Neuronal stem cell (in vitro differentiated cells): ENCODE measurements around the gene TRABD2A.

ENCODE experiments used
- DNase-seq: peaks from one replicate; pipeline ENCODE4 v3.0.0-alpha.2; 2013; ENCODE audit warnings: low spot score
- H2AFZ ChIP-seq: one replicate; pipeline ENCODE4 v1.6.1; 2013; ENCODE audit warnings: mild to moderate bottlenecking, low read length, inconsistent platforms
- H2AK5ac ChIP-seq: 2 replicates; pipeline ENCODE4 v1.6.1; 2013; ENCODE audit warnings: low read depth, mild to moderate bottlenecking, inconsistent platforms, low read length, moderate library complexity, mixed read lengths
- H2BK120ac ChIP-seq: 2 replicates; pipeline ENCODE4 v1.6.1; 2013; ENCODE audit warnings: low read depth, mild to moderate bottlenecking, inconsistent platforms, low read length, moderate library complexity, mixed read lengths
- H2BK12ac ChIP-seq: one replicate; pipeline ENCODE4 v1.6.1; 2013; ENCODE audit warnings: low read length, inconsistent platforms
- H2BK15ac ChIP-seq: 2 replicates; pipeline ENCODE4 v1.6.1; 2013; ENCODE audit warnings: mild to moderate bottlenecking, low read length, inconsistent platforms, mixed read lengths
- H2BK5ac ChIP-seq: one replicate; pipeline ENCODE4 v1.6.1; 2013; ENCODE audit warnings: inconsistent platforms, mild to moderate bottlenecking, low read length, moderate library complexity
- H3K14ac ChIP-seq: one replicate; pipeline ENCODE4 v1.6.1; 2013; ENCODE audit warnings: low read length, inconsistent platforms
- H3K18ac ChIP-seq: 2 replicates; pipeline ENCODE4 v1.6.1; 2013; ENCODE audit warnings: low read length, inconsistent platforms
- H3K23ac ChIP-seq: 2 replicates; pipeline ENCODE4 v1.6.1; 2013; ENCODE audit warnings: low read depth, mild to moderate bottlenecking, mixed read lengths, low read length, inconsistent platforms; ENCODE audit not compliant: poor library complexity
- H3K27ac ChIP-seq: replicated peaks from 3 replicates; pipeline ENCODE4 v1.5.1; 2013; ENCODE audit warnings: low read length, inconsistent platforms
- H3K27me3 ChIP-seq, 3 experiments: 2 replicates each; pipeline ENCODE4 v1.6.1; 2013; ENCODE audit warnings: low read length in 3 of 3, mild to moderate bottlenecking in 2 of 3, inconsistent platforms in 1 of 3, low read depth in 1 of 3, mixed read lengths in 1 of 3, moderate library complexity in 1 of 3; ENCODE audit not compliant: control insufficient read depth in 3 of 3, insufficient read depth in 3 of 3
- H3K36me3 ChIP-seq, 2 donors: replicated peaks in 1 of 2; 2 replicates each; pipeline ENCODE4 v1.6.1; 2013; ENCODE audit warnings: low read length in 2 of 2; ENCODE audit not compliant: control insufficient read depth in 2 of 2, insufficient read depth in 2 of 2
- H3K4ac ChIP-seq: 2 replicates; pipeline ENCODE4 v1.6.1; 2013; ENCODE audit warnings: inconsistent platforms, mild to moderate bottlenecking, low read length, moderate library complexity
- H3K4me1 ChIP-seq, 2 donors: 1 replicate in 1 of 2; 2 replicates in 1 of 2; pipeline ENCODE4 v1.6.1; 2013; ENCODE audit warnings: low read length in 2 of 2, low read depth in 1 of 2; ENCODE audit not compliant: control insufficient read depth in 2 of 2, insufficient read depth in 1 of 2
- H3K4me2 ChIP-seq: one replicate; pipeline ENCODE4 v1.6.1; 2013; ENCODE audit warnings: mild to moderate bottlenecking, low read length, inconsistent platforms; ENCODE audit not compliant: insufficient read depth, poor library complexity, severe bottlenecking
- H3K4me3 ChIP-seq, 2 donors: 2 replicates each; pipeline ENCODE4 v1.5.1; 2013; ENCODE audit warnings: low read length in 2 of 2, mild to moderate bottlenecking in 2 of 2, inconsistent platforms in 1 of 2, moderate library complexity in 1 of 2
- H3K79me1 ChIP-seq: one replicate; pipeline ENCODE4 v1.6.1; 2013; ENCODE audit warnings: low read depth, mild to moderate bottlenecking, inconsistent platforms, low read length, moderate library complexity
- H3K9ac ChIP-seq: one replicate; pipeline ENCODE4 v1.6.1; 2013; ENCODE audit warnings: mild to moderate bottlenecking, low read depth, low read length, inconsistent platforms; ENCODE audit not compliant: poor library complexity
- H3K9me3 ChIP-seq, 2 donors: replicated peaks in 1 of 2; 2 replicates each; pipeline versions ENCODE3 to v1.6.1; 2013; ENCODE audit warnings: low read length in 2 of 2, mild to moderate bottlenecking in 2 of 2, inconsistent platforms in 1 of 2, low read depth in 1 of 2, mixed read lengths in 1 of 2, moderate library complexity in 1 of 2; ENCODE audit not compliant: control insufficient read depth in 2 of 2, insufficient read depth in 1 of 2
- H4K8ac ChIP-seq: one replicate; pipeline ENCODE4 v1.6.1; 2013; ENCODE audit warnings: low read depth, mild to moderate bottlenecking, inconsistent platforms, low read length, moderate library complexity
- H4K91ac ChIP-seq: one replicate; pipeline ENCODE4 v1.6.1; 2013; ENCODE audit warnings: low read length, low read depth, mild to moderate bottlenecking, inconsistent platforms; ENCODE audit not compliant: poor library complexity
- WGBS, 2 donors: extraction: QIAGEN DNeasy Blood & Tissue Kit; methylation state at CpG; one replicate each; pipeline ENCODE4 v1.1.7; 2013; ENCODE audit warnings: missing lambda C conversion rate in 2 of 2, mixed read lengths in 1 of 2; ENCODE audit not compliant: insufficient read length in 2 of 2, insufficient replicate concordance in 1 of 2; ENCODE audit errors: extremely low coverage in 2 of 2; 5-methylcytosine and 5-hydroxymethylcytosine counted together

Gene TRABD2A

DNA sequence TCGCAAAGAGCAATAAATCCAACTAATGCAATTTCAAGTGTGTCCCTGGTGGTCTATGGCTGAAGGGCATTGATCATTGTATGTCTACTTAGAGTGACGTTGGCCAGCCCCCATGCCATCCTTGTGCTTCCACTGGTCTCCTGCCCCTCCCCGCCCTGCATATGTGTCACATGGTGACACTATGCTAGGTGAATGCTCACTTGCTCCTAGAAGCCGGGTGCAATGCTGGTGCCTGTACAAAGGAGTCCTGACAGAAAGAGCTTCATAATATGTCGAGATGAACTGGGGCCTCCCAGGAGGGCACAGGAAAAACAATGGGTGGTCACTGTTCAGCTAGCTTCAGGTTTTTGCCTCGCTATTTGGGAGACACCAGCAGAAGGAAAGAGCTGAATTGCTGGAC is 5.9 kb upstream of the TRABD2A start:
- H3K9ac ChIP-seq: no peak overlapping the region
- no peak overlapping the region for H2BK12ac ChIP-seq
- no peak overlapping the region for H3K27ac ChIP-seq
- H2AK5ac ChIP-seq: no peak overlapping the region
- peak overlapping the region; percentile 90 for H4K91ac ChIP-seq
- no peak overlapping the region for H2BK5ac ChIP-seq
- H3K9me3 ChIP-seq: no peaks in the 10 kb centered on the region
- H3K4ac ChIP-seq: no peak overlapping the region
- no peaks in the 10 kb centered on the region for H3K79me1 ChIP-seq
- H3K4me3 ChIP-seq: no peak overlapping the region
- WGBS, 2 donors: no CpG with 5 or more reads among the region's 6 CpGs
- no peak overlapping the region for H3K4me2 ChIP-seq
- H2AFZ ChIP-seq: no peak overlapping the region
- H3K14ac ChIP-seq: peak overlapping the region; percentile 65
- peaks cover 0 to 57% (median 3%) of the 10 kb centered on the region in 3 experiments for H3K27me3 ChIP-seq
- peaks cover 3 to 4% of the 10 kb centered on the region in 2 donors for H3K4me1 ChIP-seq
- no peak overlapping the region for H2BK15ac ChIP-seq
- no peak overlapping the region for H3K18ac ChIP-seq
- H4K8ac ChIP-seq: no peak overlapping the region
- no peaks in the 10 kb centered on the region for H3K36me3 ChIP-seq
- no peak overlapping the region for H2BK120ac ChIP-seq
- no peak overlapping the region for H3K23ac ChIP-seq
- no peak for DNase-seq

DNA sequence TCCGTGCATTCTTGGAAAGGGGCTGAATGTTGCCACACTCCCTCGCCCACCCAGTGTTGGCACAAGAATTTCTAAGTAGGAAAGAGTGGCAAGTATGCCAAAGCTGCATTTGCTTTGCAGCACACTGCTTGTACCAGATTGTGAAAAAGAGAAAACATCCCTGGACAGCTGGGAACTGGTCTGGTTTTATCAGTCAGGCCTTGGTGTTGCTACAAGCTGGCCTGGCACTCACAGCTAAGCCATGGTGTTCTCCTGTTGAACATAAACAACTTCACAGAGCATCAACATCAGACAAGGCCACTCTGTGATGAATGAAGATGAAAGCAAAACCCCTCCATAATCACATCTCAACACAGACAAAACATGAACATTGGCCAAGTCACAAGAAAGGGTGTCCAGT is 4.2 kb upstream of the TRABD2A start:
- Histone ChIP-seq H2BK12ac (no peak overlapping the region), H3K4me2 (no peak overlapping the region), H3K4me1 (peaks cover 4 to 14% of the 10 kb centered on the region in 2 donors), H3K79me1 (no peaks in the 10 kb centered on the region), H3K9ac (no peak overlapping the region), H2BK15ac (no peak overlapping the region), H4K91ac (no peak overlapping the region), H4K8ac (no peak overlapping the region), H3K14ac (no peak overlapping the region), H3K18ac (peak overlapping the region; percentile 16), H3K4me3 (no peak overlapping the region), H2BK120ac (no peak overlapping the region), H3K4ac (no peak overlapping the region), H3K27me3 (peaks cover 2 to 74% (median 18%) of the 10 kb centered on the region in 3 experiments), H3K27ac (no peak overlapping the region), H2AK5ac (no peak overlapping the region), H2AFZ (no peak overlapping the region), H3K9me3 (no peaks in the 10 kb centered on the region), H3K36me3 (no peaks in the 10 kb centered on the region), H2BK5ac (no peak overlapping the region), H3K23ac (no peak overlapping the region)
- WGBS, 2 donors: no CpG with 5 or more reads among the region's 2 CpGs
- no peak for DNase-seq

DNA sequence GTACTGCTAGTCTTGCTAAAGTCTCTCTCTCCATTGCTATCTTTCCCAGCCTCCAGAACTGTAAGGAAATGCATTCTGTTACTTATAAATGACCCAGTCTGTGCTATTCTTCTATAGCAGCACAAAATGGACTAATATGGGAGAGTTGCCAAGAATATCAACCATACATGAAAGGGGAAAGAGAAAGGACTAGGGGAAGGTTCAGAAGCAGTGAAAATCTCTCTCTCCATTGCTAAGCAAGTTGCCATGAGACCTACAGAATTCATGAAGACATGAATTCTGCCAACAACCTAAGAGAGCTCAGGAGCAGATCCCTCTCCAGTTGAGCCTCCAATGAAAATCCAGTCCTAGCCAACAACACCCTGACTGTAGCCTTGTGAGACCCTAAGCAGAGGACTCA is 3.6 kb upstream of the TRABD2A start:
- H2AK5ac ChIP-seq: no peak overlapping the region
- no peak overlapping the region for H3K14ac ChIP-seq
- H3K27me3 ChIP-seq: peaks cover 2 to 78% (median 25%) of the 10 kb centered on the region in 3 experiments
- no peak overlapping the region for H3K4me2 ChIP-seq
- H3K9me3 ChIP-seq: no peaks in the 10 kb centered on the region
- no peaks in the 10 kb centered on the region for H3K79me1 ChIP-seq
- no peaks in the 10 kb centered on the region for H3K36me3 ChIP-seq
- no peak overlapping the region for H3K9ac ChIP-seq
- no peak overlapping the region for H2BK15ac ChIP-seq
- H4K8ac ChIP-seq: no peak overlapping the region
- H4K91ac ChIP-seq: no peak overlapping the region
- H3K4ac ChIP-seq: no peak overlapping the region
- H2BK12ac ChIP-seq: no peak overlapping the region
- H3K4me1 ChIP-seq: peaks cover 8 to 14% of the 10 kb centered on the region in 2 donors
- H2BK5ac ChIP-seq: no peak overlapping the region
- H3K27ac ChIP-seq: no peak overlapping the region
- no peak overlapping the region for H3K4me3 ChIP-seq
- no peak overlapping the region for H3K23ac ChIP-seq
- no peak for DNase-seq
- no peak overlapping the region for H2AFZ ChIP-seq
- no peak overlapping the region for H3K18ac ChIP-seq
- no peak overlapping the region for H2BK120ac ChIP-seq

DNA sequence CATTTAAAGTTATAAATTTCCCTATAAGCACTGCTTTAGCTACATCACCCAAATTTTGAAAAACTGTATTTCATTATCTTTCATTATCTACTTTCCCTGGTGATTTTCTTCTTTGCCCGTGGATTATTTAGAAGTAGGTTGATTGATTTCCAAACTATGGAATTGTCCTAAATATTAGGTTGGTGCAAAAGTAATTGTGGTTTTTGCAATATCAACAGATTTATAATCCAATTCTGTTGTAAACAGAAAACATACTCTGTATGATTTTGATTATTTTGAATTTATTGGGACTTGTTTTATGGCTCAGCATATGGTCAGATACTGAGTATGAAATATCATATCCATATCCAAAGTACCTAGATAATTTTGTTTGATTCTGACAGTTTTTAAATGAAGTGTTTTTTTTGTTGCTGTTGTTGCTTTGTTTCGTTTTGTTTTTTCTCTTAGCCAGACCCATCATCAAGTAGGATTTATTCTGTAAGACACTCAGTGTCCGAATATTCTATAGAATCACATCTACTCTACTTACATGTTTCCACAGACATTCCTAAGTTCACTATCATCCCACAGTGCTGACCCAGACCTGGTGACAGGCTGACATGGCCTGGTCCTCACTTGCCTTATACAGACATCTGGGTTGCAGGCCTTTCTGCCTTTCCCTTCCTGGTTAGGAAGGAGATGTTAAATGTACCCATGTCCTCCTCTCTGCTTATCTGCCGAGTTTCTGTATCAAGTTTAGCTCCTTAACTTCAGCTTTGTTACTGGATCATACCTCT is 2.1 kb upstream of the TRABD2A start:
- H3K4me1 ChIP-seq: peaks cover 5 to 14% of the 10 kb centered on the region in 2 donors
- no peak overlapping the region for H3K4me3 ChIP-seq
- no peak overlapping the region for H2BK5ac ChIP-seq
- H3K9me3 ChIP-seq: no peaks in the 10 kb centered on the region
- H3K27me3 ChIP-seq: peaks cover 2 to 90% (median 33%) of the 10 kb centered on the region in 3 experiments
- no peak overlapping the region for H3K14ac ChIP-seq
- H3K79me1 ChIP-seq: no peaks in the 10 kb centered on the region
- no peak overlapping the region for H3K27ac ChIP-seq
- no peak overlapping the region for H3K4me2 ChIP-seq
- no peak overlapping the region for H3K18ac ChIP-seq
- H2BK12ac ChIP-seq: no peak overlapping the region
- no peak overlapping the region for H2AFZ ChIP-seq
- no peak overlapping the region for H2BK15ac ChIP-seq
- H2AK5ac ChIP-seq: no peak overlapping the region
- no peak for DNase-seq
- no peak overlapping the region for H3K9ac ChIP-seq
- no peak overlapping the region for H4K91ac ChIP-seq
- H4K8ac ChIP-seq: no peak overlapping the region
- H3K36me3 ChIP-seq: no peaks in the 10 kb centered on the region
- no peak overlapping the region for H2BK120ac ChIP-seq
- H3K4ac ChIP-seq: no peak overlapping the region
- no CpG with 5 or more reads among the region's 4 CpGs for WGBS, 2 donors
- H3K23ac ChIP-seq: no peak overlapping the region
